Mucosa of descending colon (tissue), 3 donors: ENCODE measurements around the gene HEXIM1. TPM values are rescaled to one million over a fixed set of nuclear protein-coding genes. Genes with fewer than 3 reads are reported as not detected.

ENCODE experiments used
- ATAC-seq: fragments of 200-7000 bp; cut with Tn5 transposase; one replicate; pipeline ENCODE4 v1.9.1; 2020; ENCODE audit warnings: mild to moderate bottlenecking, moderate library complexity
- DNase-seq, 3 donors: peaks; one replicate each; pipeline ENCODE4 v3.0.0-alpha.2; 2020
- H3K36me3 ChIP-seq: fragments of 200-600 bp; one replicate; pipeline ENCODE4 v1.8.0; 2021; ENCODE audit warnings: low read depth, mild to moderate bottlenecking
- H3K4me1 ChIP-seq: fragments of 200-600 bp; one replicate; pipeline ENCODE4 v1.8.0; 2021; ENCODE audit warnings: low read depth, mild to moderate bottlenecking
- H3K4me3 ChIP-seq: fragments of 200-600 bp; one replicate; pipeline ENCODE4 v1.8.0; 2021; ENCODE audit warnings: mild to moderate bottlenecking
- H3K9me3 ChIP-seq: fragments of 200-600 bp; one replicate; pipeline ENCODE4 v1.8.0; 2021; ENCODE audit warnings: mild to moderate bottlenecking
- CTCF ChIP-seq: fragments of 200-600 bp; IDR thresholded peaks from one replicate; pipeline ENCODE4 v1.8.0; 2022; ENCODE audit warnings: antibody characterized with exemption, mild to moderate bottlenecking
- intact Hi-C, 2 donors: fragments of 100-400 bp; cut with DNase I in 1 of 2; cut with micrococcal nuclease in 1 of 2; formaldehyde crosslinking; loops; one replicate each; pipeline versions ENCODE4 v1.11.0 to v1.11.1; 2022; cut with DNase I, micrococcal nuclease
- total RNA-seq, 3 donors: library from RNA; stranded (reverse); fragmentation: NEBNext Ultra II Directional in 2 of 3; extraction: Animal tissue kit (Norgen Biotek cat#: 25700) in 2 of 3; gene quantifications; one replicate each; pipeline versions ENCODE4 v1.2.1 to v1.2.4, GENCODE V29; 2021 to 2023
- donor health status: DM: no; HTN: no; CAD: no; lungs with moderate emphysema.
- donor health status: DM: no; HTN: no; CAD: no.
- donor health status: DM: no; HTN: yes; CAD: no.

Gene HEXIM1
- total RNA-seq, 3 donors from 2014 or later = 36.7 to 98.2 (median 37.0) TPM

- ATAC-seq = no peak
- Histone ChIP-seq H3K36me3 (no peaks in the 10 kb centered on the region), H3K4me3 (peak overlapping the region; percentile 44), H3K4me1 (peaks cover 24% of the 10 kb centered on the region), H3K9me3 (no peaks in the 10 kb centered on the region)
- DNase-seq = no peak
- TF ChIP-seq CTCF = no peak
- intact Hi-C loops = loop anchor here (2.0 to 10.0 kb wide), 2 partner anchors 59 to 61 kb away; no protein-coding TSS in a partner anchor
Observed at GRCh38 chr17:45135978-45136791, 12.1 kb upstream of the HEXIM1 start.

- H3K4me3 ChIP-seq = no peak overlapping the region
- no peaks in the 10 kb centered on the region for H3K9me3 ChIP-seq
- TF ChIP-seq CTCF = no peak
- H3K4me1 ChIP-seq = peaks cover 24% of the 10 kb centered on the region
- no peaks in the 10 kb centered on the region for H3K36me3 ChIP-seq
- intact Hi-C loops = loop anchor here in 1 of 2 donors (10.0 kb wide), 1 partner anchor 58 kb away; no protein-coding TSS in a partner anchor
- no peak for ATAC-seq
- DNase-seq = peak in 1 of 3 donors; percentile 44
Observed at GRCh38 chr17:45136846-45137560, 11.3 kb upstream of the HEXIM1 start.

GRCh38 chr17:45137561-45138305, 10.5 kb upstream of the HEXIM1 start:
- intact Hi-C loops = loop anchor here in 1 of 2 donors (10.0 kb wide), 1 partner anchor 57 kb away; no protein-coding TSS in a partner anchor

GRCh38 chr17:45138911-45139532, 9.3 kb upstream of the HEXIM1 start:
- H3K4me1 ChIP-seq = peaks cover 24% of the 10 kb centered on the region
- DNase-seq (peak in 1 of 3 donors; percentile 29), ATAC-seq (no peak)
- intact Hi-C loops = loop anchor here in 1 of 2 donors (10.0 kb wide), 1 partner anchor 56 kb away; no protein-coding TSS in a partner anchor
- no peaks in the 10 kb centered on the region for H3K9me3 ChIP-seq
- H3K4me3 ChIP-seq = no peak overlapping the region
- no peak for TF ChIP-seq CTCF
- no peaks in the 10 kb centered on the region for H3K36me3 ChIP-seq

More at GRCh38 chr17:45137561-45138305, 10.5 kb upstream of the HEXIM1 start:
- ATAC-seq = peak; percentile 12
- peaks cover 24% of the 10 kb centered on the region for H3K4me1 ChIP-seq
- no peaks in the 10 kb centered on the region for H3K9me3 ChIP-seq
- TF ChIP-seq CTCF = no peak
- no peaks in the 10 kb centered on the region for H3K36me3 ChIP-seq
- peak in 2 of 3 donors; percentile 73 to 75 for DNase-seq
- no peak overlapping the region for H3K4me3 ChIP-seq

- no peak for ATAC-seq
Observed at GRCh38 chr17:45139533-45139920, 8.7 kb upstream of the HEXIM1 start.

More at GRCh38 chr17:45139533-45139920, 8.7 kb upstream of the HEXIM1 start:
- DNase-seq = peak in 1 of 3 donors; percentile 12
- no peak overlapping the region for H3K4me3 ChIP-seq
- H3K9me3 ChIP-seq = no peaks in the 10 kb centered on the region
- TF ChIP-seq CTCF = no peak
- H3K36me3 ChIP-seq = no peaks in the 10 kb centered on the region
- intact Hi-C loops = loop anchor here in 1 of 2 donors (10.0 kb wide), 1 partner anchor 55 kb away; no protein-coding TSS in a partner anchor
- peaks cover 28% of the 10 kb centered on the region for H3K4me1 ChIP-seq
